ENCODE data around the gene DCTN3. TPM values are rescaled to one million over a fixed set of nuclear protein-coding genes. Genes with fewer than 3 reads are reported as not detected.

The DCTN3 gene
- total RNA-seq, 3 donors from 2014 or later, result 84.0 to 114 (median 113) TPM

GRCh38 chr9:34611251-34611810 is 9.0 kb downstream of the DCTN3 start:
- DNase-seq (ENCODE audit: low spot score in 2 of 2), result no peak
- peak overlapping the region; percentile 62 to 92 (median 71) for H3K4me3 ChIP-seq
- H3K27ac ChIP-seq, result peak overlapping the region; percentile 92 to 96

GRCh38 chr9:34610434-34611206 is 9.7 kb downstream of the DCTN3 start:
- TF ChIP-seq POLR2AphosphoS5 (IDR thresholded peaks at IDR 0.05) (no peak), POLR2A (IDR thresholded peaks at IDR 0.05) (no peak), CTCF (IDR thresholded peaks at IDR 0.05) (no peak)
- no peaks in the 10 kb centered on the region for H3K27me3 ChIP-seq
- no peaks in the 10 kb centered on the region for H3K9me3 ChIP-seq
- intact Hi-C loops (cut with DNase I; ENCODE audit: low total_unique reads), result no loop called here
- H3K27ac ChIP-seq, result peak overlapping the region in 1 of 2 donors; percentile 92
- peaks cover 0 to 5% of the 10 kb centered on the region in 2 donors for H3K4me1 ChIP-seq
- no peaks in the 10 kb centered on the region for H3K36me3 ChIP-seq
- H3K4me3 ChIP-seq, result peak overlapping the region in 1 of 3 donors; percentile 92
- no peak for DNase-seq (ENCODE audit: low spot score in 2 of 2)

More at GRCh38 chr9:34611251-34611810, 9.0 kb downstream of the DCTN3 start:
- peaks cover 0 to 5% of the 10 kb centered on the region in 2 donors for H3K4me1 ChIP-seq
- H3K27me3 ChIP-seq, result no peaks in the 10 kb centered on the region
- H3K36me3 ChIP-seq, result no peaks in the 10 kb centered on the region
- H3K9me3 ChIP-seq, result no peaks in the 10 kb centered on the region
- TF ChIP-seq CTCF (IDR thresholded peaks at IDR 0.05), result no peak
- TF ChIP-seq POLR2AphosphoS5 (IDR thresholded peaks at IDR 0.05), result no peak
- no peak for TF ChIP-seq POLR2A (IDR thresholded peaks at IDR 0.05)
- intact Hi-C loops (cut with DNase I; ENCODE audit: low total_unique reads), result no loop called here

GRCh38 chr9:34607331-34607730 is 13.0 kb downstream of the DCTN3 start:
- no peaks in the 10 kb centered on the region for H3K36me3 ChIP-seq
- intact Hi-C loops (cut with DNase I; ENCODE audit: low total_unique reads), result loop anchor here (10.0 kb wide), 1 partner anchor 63 kb away; no protein-coding TSS in a partner anchor
- H3K4me1 ChIP-seq, result peaks cover 0 to 5% of the 10 kb centered on the region in 2 donors
- no peaks in the 10 kb centered on the region for H3K27me3 ChIP-seq
- TF ChIP-seq CTCF (IDR thresholded peaks at IDR 0.05), result no peak
- no peak for TF ChIP-seq POLR2AphosphoS5 (IDR thresholded peaks at IDR 0.05)
- no peak for TF ChIP-seq POLR2A (IDR thresholded peaks at IDR 0.05)
- no peak overlapping the region for H3K27ac ChIP-seq
- no peaks in the 10 kb centered on the region for H3K9me3 ChIP-seq
- DNase-seq (ENCODE audit: low spot score in 2 of 2), result no peak
- H3K4me3 ChIP-seq, result no peak overlapping the region

GRCh38 chr9:34606905-34607304 is 13.4 kb downstream of the DCTN3 start:
- intact Hi-C loops (cut with DNase I; ENCODE audit: low total_unique reads), result loop anchor here (10.0 kb wide), 1 partner anchor 62 kb away; no protein-coding TSS in a partner anchor
- Histone ChIP-seq H3K36me3 (no peaks in the 10 kb centered on the region), H3K27ac (no peak overlapping the region), H3K4me1 (peaks cover 0 to 5% of the 10 kb centered on the region in 2 donors), H3K4me3 (no peak overlapping the region), H3K9me3 (no peaks in the 10 kb centered on the region), H3K27me3 (no peaks in the 10 kb centered on the region)
- no peak for TF ChIP-seq POLR2A (IDR thresholded peaks at IDR 0.05)
- no peak for TF ChIP-seq CTCF (IDR thresholded peaks at IDR 0.05)
- TF ChIP-seq POLR2AphosphoS5 (IDR thresholded peaks at IDR 0.05), result no peak
- DNase-seq (ENCODE audit: low spot score in 2 of 2), result no peak

- Histone ChIP-seq H3K9me3 (no peaks in the 10 kb centered on the region), H3K36me3 (no peaks in the 10 kb centered on the region), H3K4me3 (no peak overlapping the region), H3K4me1 (peaks cover 0 to under 1% of the 10 kb centered on the region in 2 donors), H3K27ac (no peak overlapping the region), H3K27me3 (no peaks in the 10 kb centered on the region)
- TF ChIP-seq POLR2A (IDR thresholded peaks at IDR 0.05), result no peak
- TF ChIP-seq CTCF (IDR thresholded peaks at IDR 0.05), result no peak
- TF ChIP-seq POLR2AphosphoS5 (IDR thresholded peaks at IDR 0.05), result no peak
- DNase-seq (ENCODE audit: low spot score in 2 of 2), result no peak
- intact Hi-C loops (cut with DNase I; ENCODE audit: low total_unique reads), result loop anchor here (10.0 kb wide), 1 partner anchor 61 kb away; no protein-coding TSS in a partner anchor
These were observed 14.1 kb downstream of the DCTN3 start for GRCh38 chr9:34606190-34606589.
